ENCODE data around the gene OGFOD1.

The OGFOD1 gene

DNA sequence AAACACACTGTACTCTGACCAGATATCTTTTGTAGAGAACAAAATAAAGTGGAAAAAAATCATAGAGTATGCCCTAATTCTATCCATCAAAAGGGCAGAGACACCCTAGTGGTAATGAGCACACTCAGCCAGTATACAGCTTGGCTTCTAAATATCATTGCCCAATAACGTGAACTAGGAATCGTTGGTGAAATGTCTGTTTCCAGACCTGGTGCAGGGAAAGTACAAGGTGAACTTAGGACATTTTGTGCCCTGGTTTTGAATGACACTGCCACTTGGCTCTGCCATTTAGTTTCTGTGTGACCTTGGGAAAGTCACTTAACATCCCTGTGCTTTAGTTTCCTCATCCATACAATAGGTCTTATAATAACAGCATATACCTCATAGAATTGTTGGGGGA, 39.7 kb upstream of the OGFOD1 start:
- TF ChIP-seq SIN3A (IDR thresholded peaks at IDR 0.05; ENCODE audit: borderline replicate concordance, insufficient read depth, low read length) (no peak), POLR2AphosphoS5 (IDR thresholded peaks at IDR 0.05; ENCODE audit: low read depth, low read length) (no peak), FOXP2 (optimal IDR thresholded peaks at IDR 0.05; ENCODE audit: borderline replicate concordance, extremely low read depth, extremely low read length, insufficient read depth) (no peak), TAF1 (IDR thresholded peaks at IDR 0.05; ENCODE audit: borderline replicate concordance, insufficient read depth, low read length) (no peak)
- TF ChIP-seq, protein P1, sequence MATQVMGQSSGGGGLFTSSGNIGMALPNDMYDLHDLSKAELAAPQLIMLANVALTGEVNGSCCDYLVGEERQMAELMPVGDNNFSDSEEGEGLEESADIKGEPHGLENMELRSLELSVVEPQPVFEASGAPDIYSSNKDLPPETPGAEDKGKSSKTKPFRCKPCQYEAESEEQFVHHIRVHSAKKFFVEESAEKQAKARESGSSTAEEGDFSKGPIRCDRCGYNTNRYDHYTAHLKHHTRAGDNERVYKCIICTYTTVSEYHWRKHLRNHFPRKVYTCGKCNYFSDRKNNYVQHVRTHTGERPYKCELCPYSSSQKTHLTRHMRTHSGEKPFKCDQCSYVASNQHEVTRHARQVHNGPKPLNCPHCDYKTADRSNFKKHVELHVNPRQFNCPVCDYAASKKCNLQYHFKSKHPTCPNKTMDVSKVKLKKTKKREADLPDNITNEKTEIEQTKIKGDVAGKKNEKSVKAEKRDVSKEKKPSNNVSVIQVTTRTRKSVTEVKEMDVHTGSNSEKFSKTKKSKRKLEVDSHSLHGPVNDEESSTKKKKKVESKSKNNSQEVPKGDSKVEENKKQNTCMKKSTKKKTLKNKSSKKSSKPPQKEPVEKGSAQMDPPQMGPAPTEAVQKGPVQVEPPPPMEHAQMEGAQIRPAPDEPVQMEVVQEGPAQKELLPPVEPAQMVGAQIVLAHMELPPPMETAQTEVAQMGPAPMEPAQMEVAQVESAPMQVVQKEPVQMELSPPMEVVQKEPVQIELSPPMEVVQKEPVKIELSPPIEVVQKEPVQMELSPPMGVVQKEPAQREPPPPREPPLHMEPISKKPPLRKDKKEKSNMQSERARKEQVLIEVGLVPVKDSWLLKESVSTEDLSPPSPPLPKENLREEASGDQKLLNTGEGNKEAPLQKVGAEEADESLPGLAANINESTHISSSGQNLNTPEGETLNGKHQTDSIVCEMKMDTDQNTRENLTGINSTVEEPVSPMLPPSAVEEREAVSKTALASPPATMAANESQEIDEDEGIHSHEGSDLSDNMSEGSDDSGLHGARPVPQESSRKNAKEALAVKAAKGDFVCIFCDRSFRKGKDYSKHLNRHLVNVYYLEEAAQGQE (IDR thresholded peaks at IDR 0.05; ENCODE audit: insufficient read depth in 1 of 2, low read depth in 2 of 2, low read length in 2 of 2): no peak

DNA sequence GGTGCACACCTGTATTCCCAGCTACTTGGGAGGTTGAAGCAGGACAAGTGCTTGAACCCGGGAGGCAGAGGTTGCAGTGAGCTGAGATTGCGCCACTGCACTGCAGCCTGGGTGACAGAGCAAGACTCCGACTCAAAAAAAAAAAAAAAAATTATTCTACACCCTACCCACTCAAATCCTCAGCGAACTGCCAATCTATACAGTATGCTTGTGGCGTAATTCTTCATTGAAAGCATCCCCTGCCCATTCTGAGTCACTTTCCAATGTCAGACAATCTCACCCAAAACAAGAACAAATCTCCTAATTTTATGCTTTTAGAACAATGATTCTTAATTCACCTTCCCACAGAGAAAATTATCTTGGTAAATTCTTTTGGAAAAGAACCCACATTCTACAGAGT, 38.0 kb upstream of the OGFOD1 start:
- TF ChIP-seq FOXP2 (optimal IDR thresholded peaks at IDR 0.05; ENCODE audit: borderline replicate concordance, extremely low read depth, extremely low read length, insufficient read depth) (no peak), TAF1 (IDR thresholded peaks at IDR 0.05; ENCODE audit: borderline replicate concordance, insufficient read depth, low read length) (no peak), SIN3A (IDR thresholded peaks at IDR 0.05; ENCODE audit: borderline replicate concordance, insufficient read depth, low read length) (no peak), POLR2AphosphoS5 (IDR thresholded peaks at IDR 0.05; ENCODE audit: low read depth, low read length) (no peak)
- TF ChIP-seq, protein P1 (IDR thresholded peaks at IDR 0.05; ENCODE audit: insufficient read depth in 1 of 2, low read depth in 2 of 2, low read length in 2 of 2): no peak

DNA sequence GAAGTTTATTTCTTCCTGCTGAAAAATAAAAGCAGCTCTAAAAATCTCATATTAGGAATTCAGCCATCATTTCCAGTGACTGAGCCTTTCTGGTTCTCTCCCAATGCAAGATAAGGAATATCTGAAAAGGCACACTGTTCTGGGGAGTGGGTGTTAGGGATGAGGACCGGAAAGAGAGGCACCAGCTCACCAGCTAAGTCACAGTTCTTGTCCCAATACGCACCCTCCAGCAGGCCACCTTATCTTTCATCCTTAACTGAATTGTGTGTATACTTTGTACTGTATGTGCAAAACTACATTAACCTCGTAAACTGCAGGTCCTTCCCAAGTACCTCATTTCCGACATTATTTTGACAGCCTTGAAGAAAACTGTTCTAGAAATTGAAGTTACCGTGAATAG, 37.0 kb upstream of the OGFOD1 start:
- TF ChIP-seq FOXP2 (optimal IDR thresholded peaks at IDR 0.05; ENCODE audit: borderline replicate concordance, extremely low read depth, extremely low read length, insufficient read depth): no peak
- TF ChIP-seq TAF1 (IDR thresholded peaks at IDR 0.05; ENCODE audit: borderline replicate concordance, insufficient read depth, low read length): no peak
- TF ChIP-seq SIN3A (IDR thresholded peaks at IDR 0.05; ENCODE audit: borderline replicate concordance, insufficient read depth, low read length): no peak
- TF ChIP-seq, protein P1 (IDR thresholded peaks at IDR 0.05; ENCODE audit: insufficient read depth in 1 of 2, low read depth in 2 of 2, low read length in 2 of 2): no peak
- no peak for TF ChIP-seq POLR2AphosphoS5 (IDR thresholded peaks at IDR 0.05; ENCODE audit: low read depth, low read length)

DNA sequence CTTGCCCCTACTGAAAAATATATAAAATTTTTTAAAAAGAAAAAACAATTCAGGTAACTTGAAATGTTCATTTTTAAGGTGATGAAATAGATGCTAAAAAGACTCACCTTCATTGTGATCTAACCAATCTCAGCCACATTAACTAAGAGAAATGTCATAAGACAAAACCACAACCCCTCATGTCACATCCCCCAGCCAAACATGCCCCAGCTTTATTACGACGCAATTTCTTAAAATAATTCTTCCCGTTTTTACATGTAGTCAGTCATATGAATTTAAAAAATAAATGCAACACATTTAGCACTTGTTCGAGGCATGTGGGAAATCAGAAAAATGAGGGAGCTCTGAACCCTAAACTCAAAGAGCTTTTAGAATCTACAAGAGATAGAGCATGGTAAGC, 35.5 kb upstream of the OGFOD1 start:
- TF ChIP-seq POLR2AphosphoS5 (IDR thresholded peaks at IDR 0.05; ENCODE audit: low read depth, low read length): no peak
- no peak for TF ChIP-seq SIN3A (IDR thresholded peaks at IDR 0.05; ENCODE audit: borderline replicate concordance, insufficient read depth, low read length)
- TF ChIP-seq, protein P1 (IDR thresholded peaks at IDR 0.05; ENCODE audit: insufficient read depth in 1 of 2, low read depth in 2 of 2, low read length in 2 of 2): no peak
- no peak for TF ChIP-seq FOXP2 (optimal IDR thresholded peaks at IDR 0.05; ENCODE audit: borderline replicate concordance, extremely low read depth, extremely low read length, insufficient read depth)
- no peak for TF ChIP-seq TAF1 (IDR thresholded peaks at IDR 0.05; ENCODE audit: borderline replicate concordance, insufficient read depth, low read length)

DNA sequence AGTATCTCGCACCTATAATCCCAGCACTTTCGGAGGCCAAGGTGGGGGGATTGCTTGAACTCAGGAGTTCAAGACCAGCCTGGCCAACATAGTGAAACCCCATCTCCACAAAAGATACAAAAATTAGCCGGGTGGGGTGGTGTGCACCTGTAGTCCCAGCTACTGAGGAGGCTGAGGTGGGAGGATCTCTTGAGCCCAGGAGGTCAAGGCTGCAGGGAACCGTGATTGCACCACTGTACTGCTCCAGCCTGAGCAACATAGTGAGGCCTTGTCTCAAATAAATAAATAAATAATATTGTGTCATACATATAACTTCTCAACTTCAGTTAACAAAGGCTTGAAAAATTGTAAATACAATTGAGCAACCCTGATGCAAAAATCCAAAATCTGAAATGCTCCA, 34.2 kb upstream of the OGFOD1 start:
- TF ChIP-seq, protein P1 (IDR thresholded peaks at IDR 0.05; ENCODE audit: insufficient read depth in 1 of 2, low read depth in 2 of 2, low read length in 2 of 2): no peak
- TF ChIP-seq TAF1 (IDR thresholded peaks at IDR 0.05; ENCODE audit: borderline replicate concordance, insufficient read depth, low read length) (no peak), SIN3A (IDR thresholded peaks at IDR 0.05; ENCODE audit: borderline replicate concordance, insufficient read depth, low read length) (no peak), FOXP2 (optimal IDR thresholded peaks at IDR 0.05; ENCODE audit: borderline replicate concordance, extremely low read depth, extremely low read length, insufficient read depth) (no peak), POLR2AphosphoS5 (IDR thresholded peaks at IDR 0.05; ENCODE audit: low read depth, low read length) (no peak)

All from PFSK-1 (cell line).